COR-L47 (cell line): ENCODE data around the gene CDK2AP2.
"Not testable (repeated sequence)": the region's sequence is repeated elsewhere in the genome, so short reads cannot be mapped to it uniquely, and the experiment has no call there.

Experiments used
- DNase-seq: peaks from one replicate; lab custom pipeline; 2025; lab: John Stamatoyannopoulos, UW

CDK2AP2 gene

GRCh38 chr11:67523556-67524479 is 15.9 kb upstream of the CDK2AP2 start:
- DNase-seq, result no peak

- no peak for DNase-seq
Measured at GRCh38 chr11:67522844-67523555, 15.0 kb upstream of the CDK2AP2 start, which contains the start of gene CABP2. CABP2 (minus strand) TSS chr11:67523446; CDS start chr11:67523326, 120 bp downstream.

DNA sequence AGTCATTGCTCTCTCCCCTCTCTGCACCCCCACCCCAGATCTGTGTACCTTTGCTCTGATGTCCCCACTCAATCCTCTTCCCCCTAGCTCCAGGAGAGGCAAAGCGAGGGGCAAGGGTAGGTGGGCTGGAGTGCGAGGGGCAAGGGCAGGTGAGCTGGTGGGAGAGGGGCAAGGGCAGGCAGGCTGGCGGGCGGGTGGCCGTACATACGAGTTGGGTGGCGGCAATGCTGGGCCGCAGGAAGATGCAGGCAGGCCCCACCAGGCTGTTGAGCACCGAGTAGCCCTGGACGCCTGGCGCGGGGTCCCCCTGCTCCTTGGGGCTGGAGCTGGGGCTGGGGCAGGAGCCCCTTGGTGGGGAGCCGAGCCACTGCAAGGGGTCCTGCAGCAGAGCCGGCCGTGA is 14.4 kb upstream of the CDK2AP2 start:
- DNase-seq, result no peak

DNA sequence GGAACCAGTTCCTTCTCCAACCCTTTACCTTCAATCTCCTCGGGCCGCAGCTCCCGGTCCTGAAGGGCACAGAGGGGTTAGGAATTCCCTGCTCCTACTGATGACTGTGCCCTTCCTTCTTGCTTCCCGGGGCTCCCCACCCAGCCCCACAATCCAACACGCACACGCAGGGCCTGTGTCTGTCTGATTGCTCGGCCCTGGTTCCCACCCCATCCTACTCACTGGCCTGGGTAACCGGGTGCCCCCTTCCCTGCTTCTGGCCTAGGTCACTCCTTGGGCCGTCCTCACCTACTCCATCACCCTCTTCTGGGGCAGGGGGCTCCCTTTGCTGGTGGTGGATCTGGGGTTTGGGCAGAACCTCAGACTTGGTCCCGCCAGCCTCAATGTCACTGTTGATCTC is 14.0 kb upstream of the CDK2AP2 start:
- DNase-seq, result no peak

- DNase-seq, result no peak
Measured at GRCh38 chr11:67520856-67521824, 13.2 kb upstream of the CDK2AP2 start.

GRCh38 chr11:67519726-67520125 is 11.8 kb upstream of the CDK2AP2 start:
- DNase-seq, result no peak

DNA sequence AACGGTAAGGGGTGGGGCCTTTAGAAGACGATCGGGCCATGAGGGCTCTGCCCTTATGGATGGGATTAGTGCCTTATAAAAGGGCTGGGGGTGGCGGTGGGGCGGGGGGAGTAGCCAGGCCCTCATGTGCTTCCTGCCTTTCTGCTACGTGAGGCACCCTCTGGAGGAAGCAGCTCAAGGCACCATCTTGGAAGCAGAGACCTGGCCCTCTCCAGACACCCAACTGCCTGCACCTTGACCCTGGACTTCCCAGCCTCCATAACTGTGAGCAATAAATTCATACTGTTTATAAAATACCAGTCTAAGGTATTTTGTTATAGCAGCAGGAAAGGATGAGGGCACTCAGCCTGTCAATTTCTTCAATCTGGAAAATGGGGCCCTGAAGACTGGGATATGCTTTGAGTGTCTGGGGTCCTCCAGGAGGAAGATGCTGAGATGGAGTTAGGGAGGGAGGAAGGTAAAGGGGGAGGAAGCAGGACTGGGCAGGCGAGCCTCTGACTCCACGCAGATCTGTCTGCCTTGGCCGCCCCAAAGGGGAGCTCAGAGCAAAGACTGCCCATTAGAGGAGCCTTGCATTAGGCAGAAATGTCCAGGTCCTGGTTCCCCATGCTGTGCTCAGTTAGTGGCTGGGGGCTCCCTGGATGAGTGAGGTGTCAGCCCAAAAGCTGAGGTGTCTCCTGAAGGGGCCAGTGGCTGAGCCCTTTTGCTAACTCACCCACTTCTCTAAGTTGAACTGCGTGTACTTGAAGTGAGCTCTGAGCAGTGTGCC is 10.0 kb upstream of the CDK2AP2 start:
- no peak for DNase-seq

GRCh38 chr11:67516806-67517205 is 8.8 kb upstream of the CDK2AP2 start:
- DNase-seq, result no peak

GRCh38 chr11:67514116-67514515 is 6.2 kb upstream of the CDK2AP2 start:
- DNase-seq, result no peak

- not testable (repeated sequence) for DNase-seq
Measured at GRCh38 chr11:67511558-67511957, 3.6 kb upstream of the CDK2AP2 start.

DNA sequence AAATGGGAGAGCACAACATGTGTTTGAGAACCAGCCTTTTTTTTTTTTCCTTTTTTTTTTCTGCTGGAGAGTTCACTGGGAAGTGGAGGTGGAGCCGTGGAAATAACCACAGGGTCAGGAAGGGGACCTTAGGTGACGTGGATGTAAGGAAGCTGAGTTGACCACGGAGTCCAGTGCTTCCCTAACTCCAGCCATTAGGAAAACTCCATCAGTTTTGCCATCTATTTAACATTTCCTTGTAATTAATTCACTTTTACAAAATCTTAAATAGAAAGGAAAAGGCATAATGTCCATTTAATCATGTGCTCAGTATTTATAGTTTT is 2.0 kb upstream of the CDK2AP2 start:
- DNase-seq, result no peak

DNA sequence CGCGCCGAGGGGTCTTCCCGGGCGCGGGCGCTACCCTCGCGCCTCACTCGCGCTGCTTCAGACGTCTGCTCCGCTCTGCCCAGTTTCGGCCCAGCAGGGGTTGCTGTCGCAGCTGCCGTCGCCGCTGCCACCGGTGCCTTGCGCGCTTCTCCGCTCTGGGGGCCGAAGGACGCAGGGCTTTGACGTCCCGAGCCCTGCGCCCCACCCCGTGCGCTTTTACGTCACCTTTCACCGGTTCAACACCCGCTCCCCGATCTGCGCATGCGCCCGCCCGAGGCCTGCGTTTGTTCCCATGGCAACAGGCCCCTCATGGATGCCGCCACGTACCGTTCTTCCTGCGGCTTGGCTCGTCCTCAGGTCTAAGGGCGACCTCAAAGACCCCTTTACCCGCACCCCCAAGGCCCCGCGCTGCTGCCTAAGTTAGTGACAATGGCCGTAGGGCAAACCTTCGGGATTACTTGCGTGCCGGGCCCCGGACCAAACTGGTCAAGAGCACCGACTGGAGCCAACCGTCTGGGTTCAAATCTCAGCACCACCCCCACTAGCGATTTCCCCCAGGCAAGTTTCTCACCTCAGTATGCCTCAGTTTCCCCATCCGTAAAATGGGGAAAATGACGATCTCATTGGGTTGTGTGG is 642 bp upstream of the CDK2AP2 start:
- DNase-seq, result peak; percentile 97

DNA sequence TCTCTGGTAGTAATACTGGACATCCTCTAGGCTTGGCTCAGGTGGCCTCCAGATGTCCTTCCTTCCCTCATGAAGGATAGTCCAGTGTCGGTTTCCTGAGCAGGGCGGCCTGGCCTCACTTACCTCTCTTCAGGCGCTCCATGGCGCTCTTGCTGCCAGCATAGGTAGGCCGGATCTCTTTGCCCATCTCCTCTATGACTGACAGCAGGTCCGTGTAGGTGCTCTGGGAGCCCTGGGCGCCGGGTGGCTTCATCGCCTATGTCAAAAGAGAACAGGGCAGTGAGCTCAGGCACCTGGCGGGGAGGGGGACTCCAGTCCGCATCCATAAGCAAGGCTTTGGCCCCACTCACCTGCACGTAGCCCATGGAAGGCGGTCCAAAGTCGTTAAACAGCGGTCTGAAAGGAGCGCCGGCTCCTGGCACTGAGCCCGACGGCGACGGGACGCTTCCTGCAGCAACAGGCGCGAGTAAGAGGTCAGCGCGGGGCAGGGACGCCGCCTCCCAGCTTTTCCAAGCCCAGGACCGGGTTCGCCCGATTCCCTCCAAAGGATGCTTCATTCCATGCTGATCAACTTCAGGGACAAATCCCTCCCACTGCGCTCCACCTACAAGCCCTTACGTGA is 609 bp downstream of the CDK2AP2 start:
- DNase-seq, result no peak

DNA sequence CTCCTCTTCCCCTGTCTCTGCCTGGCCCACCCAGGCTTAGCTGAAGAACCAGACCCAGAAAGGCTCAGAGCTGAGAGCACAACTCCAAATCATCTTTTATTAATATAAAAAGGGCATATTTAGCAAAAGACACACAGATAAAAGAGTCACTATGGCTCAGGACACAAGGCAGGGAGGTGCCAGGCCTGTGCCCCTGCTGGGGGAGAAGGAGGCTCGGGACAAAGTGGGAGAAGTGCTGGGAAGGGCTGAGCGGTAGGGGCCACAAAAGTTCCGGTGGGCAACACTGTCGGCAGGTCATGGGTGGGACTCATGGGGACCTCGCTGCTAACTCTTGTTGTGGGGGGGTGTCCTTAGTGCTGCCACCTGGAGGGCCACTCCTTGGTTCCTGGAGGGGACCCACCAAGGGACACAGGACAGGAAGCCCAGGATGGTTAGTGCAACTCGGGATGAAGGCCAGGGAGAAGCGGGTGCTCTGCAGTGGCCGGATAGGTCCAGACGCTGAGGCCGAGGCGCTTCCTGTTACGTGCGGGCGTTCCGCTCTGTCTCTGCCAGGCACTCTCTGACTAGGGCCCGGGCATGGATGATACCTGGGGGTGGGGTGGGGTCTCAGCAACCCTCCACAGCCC is 1.4 kb downstream of the CDK2AP2 start:
- DNase-seq, result no peak

DNA sequence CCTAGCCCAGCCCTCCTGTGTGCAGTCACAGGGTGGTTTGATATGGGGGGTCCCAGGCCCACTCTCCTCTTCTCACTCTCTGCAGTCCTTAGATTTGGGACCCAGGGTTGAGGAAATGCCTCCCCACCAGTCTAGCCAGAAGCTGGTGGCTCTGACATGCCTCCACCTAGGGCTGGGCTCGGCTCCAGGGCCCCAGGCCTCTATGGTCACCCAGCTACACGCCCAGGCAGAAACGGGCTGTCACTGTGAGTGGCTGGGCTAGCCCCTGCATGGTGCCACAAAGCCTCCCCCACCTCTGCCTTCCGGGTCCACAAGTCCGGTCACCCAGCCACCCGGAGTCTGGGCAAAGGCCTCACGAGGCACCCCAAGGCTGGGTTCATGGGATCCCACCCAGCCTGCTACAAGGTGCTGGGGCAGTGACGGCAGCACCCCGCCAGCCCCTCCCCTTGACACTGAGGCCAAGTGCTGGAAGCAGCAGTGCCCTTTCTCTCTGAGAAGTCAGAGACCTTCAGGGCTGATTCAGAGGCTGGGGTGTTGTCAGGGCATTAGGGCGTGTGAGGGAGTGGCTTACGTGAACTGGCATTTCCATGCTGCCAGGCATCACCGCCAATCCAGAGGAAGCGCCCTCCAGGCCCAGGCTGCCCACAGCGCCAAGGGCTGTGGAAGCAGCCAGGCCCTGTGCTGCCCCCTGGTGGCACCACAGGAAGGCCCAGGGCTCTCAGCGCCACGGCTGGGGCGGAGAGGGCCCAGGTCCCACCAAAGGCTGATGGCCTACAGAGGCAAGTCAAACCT is 2.2 kb downstream of the CDK2AP2 start:
- peak; percentile 86 for DNase-seq

DNA sequence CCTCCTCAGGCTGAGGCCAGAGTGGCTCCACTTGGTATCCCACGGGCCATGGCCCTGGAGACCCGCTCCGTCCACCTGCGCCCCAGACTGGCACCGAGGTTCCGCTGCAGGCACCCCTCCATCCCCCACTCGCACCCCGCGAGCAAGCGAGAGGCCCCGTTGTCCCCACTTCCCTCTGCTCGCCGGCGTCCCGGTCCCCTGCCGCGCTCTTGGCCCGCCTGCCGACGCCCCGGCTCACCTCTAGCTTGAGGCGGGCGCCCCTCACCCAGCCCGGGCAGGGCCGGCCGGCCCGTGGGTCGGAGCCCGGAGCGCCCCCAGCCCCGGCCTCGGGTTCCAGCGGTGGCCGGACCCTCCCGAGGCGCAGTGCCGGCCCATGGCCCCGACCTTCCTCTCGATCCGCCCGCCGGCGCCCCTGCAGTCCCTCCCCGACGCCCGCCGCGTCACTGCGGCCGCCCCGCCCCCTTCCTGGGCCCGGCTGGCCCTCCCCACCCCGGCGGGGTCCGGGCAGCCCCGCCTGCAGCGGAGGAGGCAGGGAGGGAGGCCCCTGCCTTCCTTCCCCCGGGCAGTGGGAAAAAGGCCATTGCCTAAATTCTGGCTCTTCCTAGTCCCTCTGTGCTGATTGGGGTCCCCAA is 2.9 kb downstream of the CDK2AP2 start, which contains the start of gene PITPNM1:
TSS of gene PITPNM1 (minus strand) at position 414 of the 632 bp plus-strand sequence. CDS start 1,183 bp downstream, outside the sequence.
- peak; percentile 13 for DNase-seq

DNA sequence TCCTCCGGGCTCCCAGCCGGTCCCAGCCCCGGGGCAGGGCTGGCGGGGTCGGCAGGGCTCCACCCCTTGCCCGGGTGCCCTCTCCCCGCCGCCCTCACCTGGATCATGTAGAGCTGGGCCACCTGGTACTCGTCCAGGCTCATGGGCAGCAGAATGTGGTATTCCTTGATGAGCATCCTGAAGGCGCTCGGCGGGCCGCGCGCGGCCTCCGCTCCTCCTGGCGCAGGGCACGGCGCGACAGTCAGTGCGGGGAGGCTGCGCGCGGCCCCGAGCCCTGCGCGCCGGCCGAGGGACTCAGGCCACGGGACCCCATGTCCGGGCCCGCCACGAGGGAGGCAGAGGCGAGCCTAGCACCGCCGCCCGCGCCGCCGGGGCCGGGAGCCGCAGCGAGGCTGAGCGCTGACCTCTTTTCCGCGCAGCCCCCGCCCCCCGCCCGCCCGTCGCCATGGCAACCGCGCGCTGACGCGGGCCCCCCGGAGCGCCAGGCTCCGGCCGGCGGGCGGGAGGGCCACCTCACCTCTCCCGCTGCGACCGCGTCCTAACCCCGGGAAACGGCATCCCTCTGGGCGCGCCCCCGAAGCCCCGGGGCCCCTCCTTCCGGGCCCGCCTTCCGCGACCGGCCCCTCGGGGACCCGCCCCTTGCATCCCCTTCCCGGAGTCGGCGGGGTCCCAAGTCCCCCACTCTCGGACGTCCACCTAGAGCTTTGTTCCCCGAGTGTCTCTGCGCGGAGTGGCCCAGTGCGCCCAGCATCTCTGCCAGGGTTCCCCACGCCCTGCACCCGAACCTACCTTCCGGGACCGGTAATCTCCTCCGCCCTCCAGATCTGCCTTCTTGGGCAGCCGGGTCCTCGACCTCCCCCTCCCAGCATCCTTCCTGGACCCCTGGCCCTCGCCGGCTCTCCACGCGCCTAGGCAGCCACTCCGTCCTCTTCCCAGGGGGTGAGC is 3.7 kb downstream of the CDK2AP2 start:
- DNase-seq, result peak; percentile 40
